ENCODE measurements around the gene HDGFL1. TPM values are rescaled to one million over a fixed set of nuclear protein-coding genes. Genes with fewer than 3 reads are reported as not detected.

HDGFL1 gene
- total and polyA plus RNA-seq, 7 donors = not detected

GRCh38 chr6:22550971-22551670, 18.2 kb upstream of the HDGFL1 start:
- intact Hi-C loops (cut with DNase I) = no loop called here
- Histone ChIP-seq H3K4me3 (no peak overlapping the region), H3K36me3 (ENCODE audit: insufficient read depth in 1 of 2, low read depth in 1 of 2) (no peaks in the 10 kb centered on the region), H3K9me3 (no peaks in the 10 kb centered on the region), H3K27me3 (ENCODE audit: insufficient read depth in 3 of 3, low read length in 2 of 3) (no peaks in the 10 kb centered on the region), H3K4me1 (no peaks in the 10 kb centered on the region), H3K27ac (no peak overlapping the region)
- no peak for TF ChIP-seq CTCF (IDR thresholded peaks at IDR 0.05)
- WGBS, 3 donors = 69 to 85% (median 80%) methylated on average over 2 of the region's 2 CpGs
- no peak for ATAC-seq
- DNase-seq = no peak

DNA sequence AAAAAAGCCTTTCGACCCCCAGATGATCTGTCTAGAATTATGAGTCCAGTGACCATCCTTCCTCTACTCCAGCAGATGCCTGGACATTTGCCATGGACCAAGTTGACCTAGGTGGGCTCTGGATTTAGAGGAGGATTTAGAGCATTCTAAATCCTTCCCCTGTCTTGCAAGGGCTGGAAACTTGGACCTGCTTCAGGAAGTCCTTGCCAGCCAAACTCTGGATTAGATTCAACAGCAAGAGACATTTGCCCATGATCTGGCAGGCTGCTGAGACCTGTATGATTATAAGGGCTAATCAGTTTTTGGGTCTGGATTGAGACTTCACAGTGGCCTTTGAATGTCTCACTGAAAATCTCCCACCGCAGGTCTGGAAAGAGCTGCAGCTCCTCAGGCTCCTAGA, 13.1 kb upstream of the HDGFL1 start:
- H3K27me3 ChIP-seq (ENCODE audit: insufficient read depth in 3 of 3, low read length in 2 of 3) = no peaks in the 10 kb centered on the region
- intact Hi-C loops (cut with DNase I) = no loop called here
- no peak overlapping the region for H3K27ac ChIP-seq
- no peaks in the 10 kb centered on the region for H3K4me1 ChIP-seq
- no peaks in the 10 kb centered on the region for H3K9me3 ChIP-seq
- 20 to 49% (median 29%) methylated on average over 2 of the region's 2 CpGs for WGBS, 3 donors
- no peak for TF ChIP-seq CTCF (IDR thresholded peaks at IDR 0.05)
- no peaks in the 10 kb centered on the region for H3K36me3 ChIP-seq (ENCODE audit: insufficient read depth in 1 of 2, low read depth in 1 of 2)
- H3K4me3 ChIP-seq = no peak overlapping the region
- ATAC-seq (no peak), DNase-seq (no peak)

DNA sequence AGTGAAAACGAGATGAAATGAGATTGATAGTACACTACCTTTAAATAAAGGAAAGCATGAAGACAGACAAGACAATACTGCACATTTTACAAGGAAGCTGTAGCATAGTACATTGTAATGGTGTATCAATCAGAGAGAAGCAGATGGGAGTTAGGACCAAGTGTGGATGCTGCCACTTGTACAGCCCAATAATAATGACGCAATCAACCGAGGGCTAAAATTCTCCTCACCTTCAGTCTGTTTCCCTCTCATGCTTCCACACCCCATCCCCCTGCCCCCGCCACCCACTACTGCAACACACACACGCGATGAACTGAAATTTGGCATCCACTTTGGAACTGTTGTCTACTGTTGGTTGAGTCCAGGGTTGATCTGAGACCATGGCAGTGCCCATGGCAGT, 12.4 kb upstream of the HDGFL1 start:
- intact Hi-C loops (cut with DNase I) = no loop called here
- ATAC-seq = no peak
- H3K27ac ChIP-seq = no peak overlapping the region

GRCh38 chr6:22558288-22558882, 11.0 kb upstream of the HDGFL1 start:
- ATAC-seq = no peak
- intact Hi-C loops (cut with DNase I) = no loop called here
- DNase-seq = no peak
- no peaks in the 10 kb centered on the region for H3K9me3 ChIP-seq
- WGBS, 3 donors = 97 to 100% (median 97%) methylated on average over 1 of the region's 1 CpG
- no peaks in the 10 kb centered on the region for H3K4me1 ChIP-seq
- no peaks in the 10 kb centered on the region for H3K36me3 ChIP-seq (ENCODE audit: insufficient read depth in 1 of 2, low read depth in 1 of 2)
- no peak overlapping the region for H3K27ac ChIP-seq
- no peaks in the 10 kb centered on the region for H3K27me3 ChIP-seq (ENCODE audit: insufficient read depth in 3 of 3, low read length in 2 of 3)
- TF ChIP-seq CTCF (IDR thresholded peaks at IDR 0.05) = no peak
- no peak overlapping the region for H3K4me3 ChIP-seq

More for the DNA sequence above, 12.4 kb upstream of the HDGFL1 start:
- no peak for TF ChIP-seq CTCF (IDR thresholded peaks at IDR 0.05)
- no peaks in the 10 kb centered on the region for H3K27me3 ChIP-seq (ENCODE audit: insufficient read depth in 3 of 3, low read length in 2 of 3)
- no peak for DNase-seq
- no peak overlapping the region for H3K4me3 ChIP-seq
- WGBS, 3 donors = 86 to 88% (median 87%) methylated on average over 6 of the region's 6 CpGs
- H3K36me3 ChIP-seq (ENCODE audit: insufficient read depth in 1 of 2, low read depth in 1 of 2) = no peaks in the 10 kb centered on the region
- no peaks in the 10 kb centered on the region for H3K4me1 ChIP-seq
- no peaks in the 10 kb centered on the region for H3K9me3 ChIP-seq
